K562 (cell line): ENCODE measurements around the gene HMGB2. TPM values are rescaled to one million over a fixed set of nuclear protein-coding genes. Genes with fewer than 3 reads are reported as not detected.

Experiments used
- ATAC-seq: fragments of 200-7000 bp; cut with Tn5 transposase; 3 replicates; pipeline ENCODE4 v1.9.1; 2020; ENCODE audit warnings: moderate library complexity
- BruUV-seq: library from RNA; stranded (reverse); fragments of 400-500 nt; replicated peaks from 2 replicates; lab custom pipeline; 2021; lab: Mats Ljungman, UMichigan
- CTCF ChIA-PET: fragments of 300-600 bp; formaldehyde crosslinking; extraction: SDS; loops from one replicate; lab custom pipeline; 2021; ENCODE audit warnings: low intra/inter-chr PET ratio; lab: Yijun Ruan, JAX
- POLR2A ChIA-PET: fragments of 300-600, 350-650 bp; sonication (Branson Sonifier 250); formaldehyde crosslinking; extraction: SDS; loops from one replicate; lab custom pipeline; 2021; ENCODE audit warnings: antibody characterized with exemption, inconsistent platforms; lab: Yijun Ruan, JAX
- DNase-seq, 4 experiments: peaks; one replicate each; pipeline versions ENCODE4 v3.0.0 to v3.0.0-alpha.2; 2011 to 2018; ENCODE audit warnings: low spot score in 3 of 4, mixed read lengths in 3 of 4; ENCODE audit errors: extremely low read depth in 1 of 4
- FAIRE-seq: peaks from 2 replicates; lab custom pipeline; 2011; peaks lifted over from hg19 to GRCh38; lab: Jason Lieb, UNC
- H2AFZ ChIP-seq: 2 replicates; pipeline ENCODE4 v1.6.0; 2011; ENCODE audit warnings: low read depth, low read length, control low read depth, inconsistent platforms
- H3K27ac ChIP-seq: fragments of 200-600 bp; 3 replicates; pipeline ENCODE4 v1.8.0; 2011; ENCODE audit warnings: low read depth, mild to moderate bottlenecking, control low read depth, inconsistent platforms, low read length, moderate library complexity, mixed read lengths; ENCODE audit errors: extremely low read depth
- H3K27me3 ChIP-seq, 2 experiments: fragments of 300-600 bp in 1 of 2; 2 replicates in 1 of 2; 3 replicates in 1 of 2; pipeline versions ENCODE4 v1.6.0 to v1.8.0; 2011; ENCODE audit warnings: inconsistent platforms in 2 of 2, low read length in 2 of 2, mild to moderate bottlenecking in 1 of 2, mixed read lengths in 1 of 2, moderate library complexity in 1 of 2; ENCODE audit not compliant: control insufficient read depth in 2 of 2, insufficient read depth in 2 of 2
- H3K36me3 ChIP-seq: fragments of 300-600 bp; 3 replicates; pipeline ENCODE4 v1.8.0; 2011; ENCODE audit warnings: mild to moderate bottlenecking, low read length, inconsistent platforms; ENCODE audit not compliant: control insufficient read depth, insufficient read depth
- H3K4me1 ChIP-seq, 2 experiments: fragments of 200-600 bp in 1 of 2; replicated peaks in 1 of 2; 2 replicates in 1 of 2; 3 replicates in 1 of 2; pipeline versions ENCODE4 v1.5.1 to v1.8.0; 2011; ENCODE audit warnings: inconsistent platforms in 2 of 2, low read length in 2 of 2, mild to moderate bottlenecking in 1 of 2, mixed read lengths in 1 of 2, moderate library complexity in 1 of 2; ENCODE audit not compliant: control insufficient read depth in 2 of 2, insufficient read depth in 2 of 2
- H3K4me2 ChIP-seq: 2 replicates; pipeline ENCODE4 v1.6.1; 2011; ENCODE audit warnings: low read length, control low read depth, inconsistent platforms, mixed read lengths; ENCODE audit not compliant: insufficient read depth
- H3K4me3 ChIP-seq: fragments of 200-600 bp; sonication (generic), shearing (Covaris generic); 2 replicates; pipeline ENCODE4 v1.5.1; 2016; ENCODE audit warnings: control low read depth, inconsistent platforms
- H3K79me2 ChIP-seq: fragments of 200-600 bp; 3 replicates; pipeline ENCODE4 v1.8.0; 2011; ENCODE audit warnings: low read length, inconsistent platforms; ENCODE audit not compliant: control insufficient read depth, insufficient read depth
- H3K9ac ChIP-seq, 2 experiments: 2 replicates each; pipeline versions ENCODE4 v1.6.0 to v1.6.1; 2011; ENCODE audit warnings: low read depth in 2 of 2, low read length in 2 of 2, control low read depth in 1 of 2, inconsistent platforms in 1 of 2, mild to moderate bottlenecking in 1 of 2, mixed read lengths in 1 of 2; ENCODE audit not compliant: insufficient read depth in 1 of 2
- H3K9me1 ChIP-seq: one replicate; pipeline ENCODE4 v1.6.0; 2011; ENCODE audit warnings: inconsistent platforms, mild to moderate bottlenecking, low read length, moderate library complexity; ENCODE audit not compliant: control insufficient read depth, insufficient read depth
- H3K9me3 ChIP-seq: replicated peaks from 2 replicates; pipeline ENCODE4 v1.5.1; 2011; ENCODE audit warnings: low read depth, low read length, inconsistent platforms; ENCODE audit not compliant: control insufficient read depth, insufficient read depth
- H4K20me1 ChIP-seq: replicated peaks from 2 replicates; pipeline ENCODE4 v1.6.1; 2011; ENCODE audit warnings: low read length, inconsistent platforms, mixed read lengths; ENCODE audit not compliant: control insufficient read depth, insufficient read depth
- ARID4B ChIP-seq: sonication (generic); formaldehyde crosslinking; IDR thresholded peaks from 2 replicates; pipeline ENCODE4 v1.8.0; 2022; ENCODE audit warnings: mild to moderate bottlenecking, missing genetic modification reagents
- CHD1 ChIP-seq: fragments of 200-600 bp; sonication (generic); IDR thresholded peaks from one replicate; pipeline ENCODE4 v1.6.1; 2012; ENCODE audit warnings: mild to moderate bottlenecking, moderate library complexity, low read length, inconsistent platforms
- DDX20 ChIP-seq: fragments of 450-650 bp; IDR thresholded peaks from 2 replicates; pipeline ENCODE4 v1.6.1; 2016; ENCODE audit warnings: missing genetic modification characterization, low read depth, mild to moderate bottlenecking, missing compliant biosample characterization, moderate library complexity
- POLR2AphosphoS5 ChIP-seq: IDR thresholded peaks from 2 replicates; pipeline ENCODE4 v1.6.1; 2011; ENCODE audit warnings: mild to moderate bottlenecking, low read depth, low read length, moderate library complexity; ENCODE audit not compliant: control insufficient read depth, insufficient read depth
- PRPF4 ChIP-seq: fragments of 200-400 bp; formaldehyde crosslinking; IDR thresholded peaks from one replicate; pipeline ENCODE4 v1.6.1; 2017; ENCODE audit warnings: low read length, low read depth, mild to moderate bottlenecking; ENCODE audit not compliant: insufficient read depth, poor library complexity, severe bottlenecking
- ZNF668 ChIP-seq: fragments of 250-450 bp; sonication (Bioruptor Pico); IDR thresholded peaks from 2 replicates; pipeline ENCODE4 v1.8.0; 2022; ENCODE audit warnings: mild to moderate bottlenecking, inconsistent platforms
- WGBS: fragments of 100-300 bp; shearing (Covaris generic); methylation state at CpG from one replicate; pipeline ENCODE4 v1.1.6; 2016; ENCODE audit warnings: low coverage, mixed read lengths; ENCODE audit not compliant: insufficient coverage; ENCODE audit errors: missing lambda C conversion rate; 5-methylcytosine and 5-hydroxymethylcytosine counted together
- in situ Hi-C: fragments of 300-500 bp; cut with MboI; formaldehyde crosslinking; loops from 4 replicates; pipeline ENCODE4 v1.15.0; 2018; ENCODE audit warnings: inconsistent platforms, mixed read lengths
- intact Hi-C: fragments of 100-400 bp; cut with micrococcal nuclease; formaldehyde crosslinking; loops from 2 replicates; pipeline ENCODE4 v1.14.2; 2022
- polyA plus RNA-seq, 8 experiments: library from polyadenylated mRNA; depleted of rRNA in 4 of 8; stranded (reverse) in 5 of 8; unstranded in 3 of 8; fragments of >200 nt; fragmentation: Nextera tagmentation in 2 of 8; fragmentation: Illumina TruSeq in 1 of 8; extraction: Ambion mirVana in 2 of 8; extraction: Trizol in 1 of 8; gene quantifications; 2 replicates each; pipeline versions ENCODE4 v1.2.1 to v1.2.3, GENCODE V29; 2011 to 2014; ENCODE audit warnings: inconsistent platforms in 1 of 8, missing spikeins in 1 of 8
- total RNA-seq, 7 experiments: library from RNA; depleted of rRNA in 6 of 7; stranded (reverse); fragments of >200 nt in 6 of 7; fragmentation: Illumina TruSeq in 2 of 7; extraction: Trizol in 2 of 7; gene quantifications; 2 replicates each; pipeline versions ENCODE4 v1.2.1 to v1.2.3, GENCODE V29; 2011 to 2021; ENCODE audit warnings: low replicate concordance in 1 of 7
- TF ChIP-seq, protein P1 (sequence below): fragments of 450-650 bp; IDR thresholded peaks from 2 replicates; pipeline ENCODE4 v1.6.1; 2016; ENCODE audit warnings: borderline replicate concordance

The HMGB2 gene
- total and polyA plus RNA-seq, 9 of the 15 experiments (the other 6 are each of a cell fraction or from before 2014, with no cell fraction given): 309 to 822 (median 626) TPM

GRCh38 chr4:173374588-173374987 lies 40.4 kb upstream of the HMGB2 start:
- intact Hi-C loops (loop anchor here (5.0 kb wide), 1 partner anchor 92 kb away; no protein-coding TSS in a partner anchor), in situ Hi-C loops (no loop called here)
- POLR2A ChIA-PET: interaction anchor here (0.7 to 1.4 kb wide), 2 partner anchors 33 to 40 kb away, joined by 3 read pairs; partner anchors contain the start of gene HMGB2
- TF ChIP-seq ZNF668 (CRISPR knock-in tag): no peak
- no peak for TF ChIP-seq POLR2AphosphoS5
- TF ChIP-seq PRPF4: no peak
- TF ChIP-seq DDX20 (tag): no peak
- TF ChIP-seq ARID4B (CRISPR knock-in tag): no peak
- TF ChIP-seq CHD1: no peak
- TF ChIP-seq, protein P1, sequence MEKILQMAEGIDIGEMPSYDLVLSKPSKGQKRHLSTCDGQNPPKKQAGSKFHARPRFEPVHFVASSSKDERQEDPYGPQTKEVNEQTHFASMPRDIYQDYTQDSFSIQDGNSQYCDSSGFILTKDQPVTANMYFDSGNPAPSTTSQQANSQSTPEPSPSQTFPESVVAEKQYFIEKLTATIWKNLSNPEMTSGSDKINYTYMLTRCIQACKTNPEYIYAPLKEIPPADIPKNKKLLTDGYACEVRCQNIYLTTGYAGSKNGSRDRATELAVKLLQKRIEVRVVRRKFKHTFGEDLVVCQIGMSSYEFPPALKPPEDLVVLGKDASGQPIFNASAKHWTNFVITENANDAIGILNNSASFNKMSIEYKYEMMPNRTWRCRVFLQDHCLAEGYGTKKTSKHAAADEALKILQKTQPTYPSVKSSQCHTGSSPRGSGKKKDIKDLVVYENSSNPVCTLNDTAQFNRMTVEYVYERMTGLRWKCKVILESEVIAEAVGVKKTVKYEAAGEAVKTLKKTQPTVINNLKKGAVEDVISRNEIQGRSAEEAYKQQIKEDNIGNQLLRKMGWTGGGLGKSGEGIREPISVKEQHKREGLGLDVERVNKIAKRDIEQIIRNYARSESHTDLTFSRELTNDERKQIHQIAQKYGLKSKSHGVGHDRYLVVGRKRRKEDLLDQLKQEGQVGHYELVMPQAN: no peak

More at GRCh38 chr4:173374588-173374987, 40.4 kb upstream of the HMGB2 start:
- 82% methylated on average over 2 of the region's 2 CpGs for WGBS
- BruUV-seq: no TSS peak
- Histone ChIP-seq H3K4me3 (no peak overlapping the region), H3K79me2 (peaks cover 53% of the 10 kb centered on the region), H3K9me3 (no peaks in the 10 kb centered on the region), H4K20me1 (no peaks in the 10 kb centered on the region; the same call in 1 of the 2 replicates), H3K27me3 (no peaks in the 10 kb centered on the region), H3K9me1 (no peaks in the 10 kb centered on the region), H3K9ac (no peak overlapping the region), H3K36me3 (peaks cover 29% of the 10 kb centered on the region), H3K4me2 (no peak overlapping the region), H2AFZ (no peak overlapping the region), H3K4me1 (peaks cover 0 to 3% of the 10 kb centered on the region in 2 experiments; a peak in 1 of 5 replicates), H3K27ac (no peak overlapping the region)
- FAIRE-seq (no peak), ATAC-seq (no peak), DNase-seq (no peak)
- CTCF ChIA-PET: no interaction called here
